ENCODE measurements around the gene ABCA7. TPM values are rescaled to one million over a fixed set of nuclear protein-coding genes. Genes with fewer than 3 reads are reported as not detected.

ABCA7 gene
- total and polyA plus RNA-seq, 2 experiments from 2014 or later = 2.1 to 2.6 TPM

DNA sequence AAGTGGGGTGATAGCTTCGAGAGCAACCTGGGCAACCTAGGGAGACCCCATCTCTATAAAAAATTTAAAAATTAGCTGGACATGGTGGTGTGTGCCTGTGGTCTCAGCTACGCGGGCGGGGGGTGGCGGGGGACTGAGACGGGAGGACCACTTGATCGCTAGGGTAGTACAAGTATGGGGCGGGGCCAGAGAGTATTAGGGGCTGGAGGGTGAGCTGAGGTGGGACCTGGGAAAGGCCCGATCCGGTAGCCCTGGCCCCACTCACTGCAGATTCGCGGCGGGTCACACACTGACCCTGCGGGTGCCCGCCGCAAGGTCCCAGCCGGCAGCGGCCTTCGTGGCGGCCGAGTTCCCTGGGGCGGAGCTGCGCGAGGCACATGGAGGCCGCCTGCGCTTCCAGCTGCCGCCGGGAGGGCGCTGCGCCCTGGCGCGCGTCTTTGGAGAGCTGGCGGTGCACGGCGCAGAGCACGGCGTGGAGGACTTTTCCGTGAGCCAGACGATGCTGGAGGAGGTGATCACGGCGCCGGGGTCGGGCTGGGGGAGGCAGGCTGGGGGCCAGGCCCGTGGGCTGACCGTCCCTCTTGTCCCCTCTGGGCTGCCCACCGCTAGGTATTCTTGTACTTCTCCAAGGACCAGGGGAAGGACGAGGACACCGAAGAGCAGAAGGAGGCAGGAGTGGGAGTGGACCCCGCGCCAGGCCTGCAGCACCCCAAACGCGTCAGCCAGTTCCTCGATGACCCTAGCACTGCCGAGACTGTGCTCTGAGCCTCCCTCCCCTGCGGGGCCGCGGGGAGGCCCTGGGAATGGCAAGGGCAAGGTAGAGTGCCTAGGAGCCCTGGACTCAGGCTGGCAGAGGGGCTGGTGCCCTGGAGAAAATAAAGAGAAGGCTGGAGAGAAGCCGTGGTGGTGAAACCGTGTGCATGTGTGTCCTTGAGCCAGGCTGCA is 25.0 kb downstream of the ABCA7 start:
- Histone ChIP-seq H3K9me3 (ENCODE audit: low read depth) (no peaks in the 10 kb centered on the region), H4K20me1 (ENCODE audit: insufficient read depth) (no peaks in the 10 kb centered on the region), H3F3A (ENCODE audit: insufficient read depth) (no peaks in the 10 kb centered on the region), H3K4me1 (ENCODE audit: insufficient read depth) (no peaks in the 10 kb centered on the region), H3K27me3 (replicated peaks; ENCODE audit: insufficient read depth) (peaks cover 17% of the 10 kb centered on the region), H3K79me2 (ENCODE audit: insufficient read depth) (no peaks in the 10 kb centered on the region), H3K9ac (no peak overlapping the region), H3K9me2 (ENCODE audit: insufficient read depth) (no peaks in the 10 kb centered on the region), H3K4me2 (ENCODE audit: unreplicated experiment) (no peak overlapping the region), H2AFZ (no peak overlapping the region), H3K36me3 (ENCODE audit: low read depth) (no peaks in the 10 kb centered on the region), H3K27ac (no peak overlapping the region), H3K4me3 (no peak overlapping the region)
- 7 to 10% methylated on average over 51 to 60 of the region's 60 CpGs for WGBS, 2 experiments (ENCODE audit: low coverage in 1 of 2, low lambda C conversion rate in 2 of 2, missing lambda C conversion rate in 2 of 2)
- DNase-seq = peak; percentile 86
- TF ChIP-seq EZH2phosphoT487 (IDR thresholded peaks at IDR 0.05; ENCODE audit: insufficient read depth, low read depth) = no peak
- no peak for TF ChIP-seq EZH2 (IDR thresholded peaks at IDR 0.05; ENCODE audit: insufficient read depth, poor library complexity, severe bottlenecking)
- in situ Hi-C loops (cut with MboI) = no loop called here

DNA sequence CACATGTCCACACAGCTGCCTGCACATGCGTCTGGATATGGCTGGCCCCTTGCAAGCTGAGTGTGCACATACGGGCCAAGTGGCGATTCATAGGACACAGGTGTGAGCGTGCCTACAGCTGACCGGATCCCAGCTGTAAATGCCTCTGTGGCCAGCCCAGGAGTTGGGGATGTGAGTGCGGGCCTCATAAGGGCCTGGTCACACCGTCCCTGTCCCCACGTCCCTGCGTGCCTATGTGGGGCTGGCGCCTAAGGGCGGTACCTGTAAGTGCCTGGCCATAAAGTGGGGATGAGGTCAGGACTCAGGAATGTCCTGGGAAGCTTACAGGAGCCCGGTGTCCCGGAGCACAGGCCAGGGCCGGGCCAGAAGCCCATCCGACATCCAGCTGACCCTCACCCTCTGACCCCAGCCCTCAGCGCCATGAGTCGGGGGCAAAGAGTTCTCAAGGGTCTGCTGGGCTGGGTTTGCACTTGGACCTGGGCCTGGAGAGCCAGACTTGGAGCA is 25.8 kb downstream of the ABCA7 start:
- Histone ChIP-seq H3K27me3 (replicated peaks; ENCODE audit: insufficient read depth) (peaks cover 24% of the 10 kb centered on the region), H3K4me3 (no peak overlapping the region), H3K9ac (no peak overlapping the region), H3K9me3 (ENCODE audit: low read depth) (no peaks in the 10 kb centered on the region), H3K79me2 (ENCODE audit: insufficient read depth) (no peaks in the 10 kb centered on the region), H3K36me3 (ENCODE audit: low read depth) (no peaks in the 10 kb centered on the region), H3K4me1 (ENCODE audit: insufficient read depth) (no peaks in the 10 kb centered on the region), H3F3A (ENCODE audit: insufficient read depth) (no peaks in the 10 kb centered on the region), H2AFZ (no peak overlapping the region), H3K27ac (no peak overlapping the region), H3K4me2 (ENCODE audit: unreplicated experiment) (no peak overlapping the region), H3K9me2 (ENCODE audit: insufficient read depth) (no peaks in the 10 kb centered on the region), H4K20me1 (ENCODE audit: insufficient read depth) (no peaks in the 10 kb centered on the region)
- WGBS, 2 experiments (ENCODE audit: low coverage in 1 of 2, low lambda C conversion rate in 2 of 2, missing lambda C conversion rate in 2 of 2) = 70 to 80% methylated on average over 17 of the region's 17 CpGs
- in situ Hi-C loops (cut with MboI) = no loop called here
- TF ChIP-seq EZH2phosphoT487 (IDR thresholded peaks at IDR 0.05; ENCODE audit: insufficient read depth, low read depth) (no peak), EZH2 (IDR thresholded peaks at IDR 0.05; ENCODE audit: insufficient read depth, poor library complexity, severe bottlenecking) (no peak)
- DNase-seq = no peak

- H2AFZ ChIP-seq = no peak overlapping the region; the same call in 1 of the 2 replicates
Measured at GRCh38 chr19:1066251-1066747, 26.4 kb downstream of the ABCA7 start.

GRCh38 chr19:1066748-1067340 is 26.9 kb downstream of the ABCA7 start, which contains the start of gene ARHGAP45:
Gene ARHGAP45, plus strand, starts transcription at chr19:1067167. Its CDS starts 239 bp downstream, at chr19:1067406.
- Histone ChIP-seq H3F3A (ENCODE audit: insufficient read depth) (no peaks in the 10 kb centered on the region), H3K27ac (no peak within 1 kb of the TSS), H3K4me3 (peak within 1 kb of the TSS; percentile 59), H3K4me1 (ENCODE audit: insufficient read depth) (no peaks in the 10 kb centered on the region), H3K9me3 (ENCODE audit: low read depth) (no peaks in the 10 kb centered on the region), H4K20me1 (ENCODE audit: insufficient read depth) (no peaks in the 10 kb centered on the region), H3K4me2 (ENCODE audit: unreplicated experiment) (peak within 1 kb of the TSS; percentile 73), H3K9me2 (ENCODE audit: insufficient read depth) (no peaks in the 10 kb centered on the region), H3K9ac (peak within 1 kb of the TSS; percentile 51; the same call in 1 of the 2 replicates), H3K27me3 (replicated peaks; ENCODE audit: insufficient read depth) (peaks cover 31% of the 10 kb centered on the region), H3K36me3 (ENCODE audit: low read depth) (no peaks in the 10 kb centered on the region), H3K79me2 (ENCODE audit: insufficient read depth) (no peaks in the 10 kb centered on the region), H2AFZ (peak within 1 kb of the TSS; percentile 12; the same call in 1 of the 2 replicates)
- peak; percentile 63 for DNase-seq
- no peak for TF ChIP-seq EZH2 (IDR thresholded peaks at IDR 0.05; ENCODE audit: insufficient read depth, poor library complexity, severe bottlenecking)
- no peak for TF ChIP-seq EZH2phosphoT487 (IDR thresholded peaks at IDR 0.05; ENCODE audit: insufficient read depth, low read depth)
- 5 to 11% methylated on average over 21 to 47 of the region's 61 CpGs for WGBS, 2 experiments (ENCODE audit: low coverage in 1 of 2, low lambda C conversion rate in 2 of 2, missing lambda C conversion rate in 2 of 2)
- in situ Hi-C loops (cut with MboI) = no loop called here

More at GRCh38 chr19:1066251-1066747, 26.4 kb downstream of the ABCA7 start:
- no peaks in the 10 kb centered on the region for H3K9me3 ChIP-seq (ENCODE audit: low read depth)
- TF ChIP-seq EZH2 (IDR thresholded peaks at IDR 0.05; ENCODE audit: insufficient read depth, poor library complexity, severe bottlenecking) (no peak), EZH2phosphoT487 (IDR thresholded peaks at IDR 0.05; ENCODE audit: insufficient read depth, low read depth) (no peak)
- no peaks in the 10 kb centered on the region for H3K4me1 ChIP-seq (ENCODE audit: insufficient read depth)
- H3K27ac ChIP-seq = no peak overlapping the region
- H3K4me3 ChIP-seq = no peak overlapping the region
- no peaks in the 10 kb centered on the region for H3K9me2 ChIP-seq (ENCODE audit: insufficient read depth)
- H3K27me3 ChIP-seq (replicated peaks; ENCODE audit: insufficient read depth) = peaks cover 31% of the 10 kb centered on the region
- H3K4me2 ChIP-seq (ENCODE audit: unreplicated experiment) = peak overlapping the region; percentile 73
- in situ Hi-C loops (cut with MboI) = no loop called here
- no peaks in the 10 kb centered on the region for H3K79me2 ChIP-seq (ENCODE audit: insufficient read depth)
- no peak overlapping the region; the same call in 1 of the 2 replicates for H3K9ac ChIP-seq
- DNase-seq = no peak
- no peaks in the 10 kb centered on the region for H3K36me3 ChIP-seq (ENCODE audit: low read depth)
- H3F3A ChIP-seq (ENCODE audit: insufficient read depth) = no peaks in the 10 kb centered on the region
- no peaks in the 10 kb centered on the region for H4K20me1 ChIP-seq (ENCODE audit: insufficient read depth)
- 35 to 46% methylated on average over 13 to 17 of the region's 17 CpGs for WGBS, 2 experiments (ENCODE audit: low coverage in 1 of 2, low lambda C conversion rate in 2 of 2, missing lambda C conversion rate in 2 of 2)
